Measurements from ENCODE around the gene RBM11. TPM values are rescaled to one million over a fixed set of nuclear protein-coding genes. Genes with fewer than 3 reads are reported as not detected.

RBM11 gene
- total RNA-seq, 6 donors from 2014 or later: 1.2 to 5.4 (median 1.7) TPM

DNA sequence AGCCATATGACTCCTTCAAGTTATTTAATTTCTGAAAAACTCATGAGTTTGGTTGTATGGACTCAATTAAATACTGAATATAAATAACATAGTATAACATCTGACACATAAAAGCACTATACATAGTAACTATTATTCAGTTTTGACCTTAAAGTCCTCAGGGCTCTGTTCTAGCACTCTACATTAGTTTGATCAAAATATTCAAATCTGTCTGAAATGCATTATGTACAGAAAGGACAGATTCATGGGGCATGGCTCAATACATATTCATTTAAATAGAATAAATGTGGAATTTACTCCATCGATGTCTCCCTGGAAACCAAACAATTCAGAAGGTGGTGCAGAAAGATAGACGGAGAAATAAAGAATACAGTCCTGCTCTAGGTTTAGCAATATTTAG, 49.1 kb downstream of the RBM11 start:
- no peaks in the 10 kb centered on the region for H3K27me3 ChIP-seq
- H3K9me3 ChIP-seq: no peaks in the 10 kb centered on the region
- DNase-seq (no peak), ATAC-seq (ENCODE audit: low FRiP score in 2 of 2) (no peak)
- 88 to 93% methylated on average over 2 of the region's 2 CpGs for WGBS, 2 donors
- H3K4me1 ChIP-seq: no peaks in the 10 kb centered on the region
- no peak for TF ChIP-seq EP300 (IDR thresholded peaks at IDR 0.05)
- no peak for TF ChIP-seq POLR2AphosphoS5 (IDR thresholded peaks at IDR 0.05)
- TF ChIP-seq POLR2A (IDR thresholded peaks at IDR 0.05): no peak
- TF ChIP-seq, protein P1, sequence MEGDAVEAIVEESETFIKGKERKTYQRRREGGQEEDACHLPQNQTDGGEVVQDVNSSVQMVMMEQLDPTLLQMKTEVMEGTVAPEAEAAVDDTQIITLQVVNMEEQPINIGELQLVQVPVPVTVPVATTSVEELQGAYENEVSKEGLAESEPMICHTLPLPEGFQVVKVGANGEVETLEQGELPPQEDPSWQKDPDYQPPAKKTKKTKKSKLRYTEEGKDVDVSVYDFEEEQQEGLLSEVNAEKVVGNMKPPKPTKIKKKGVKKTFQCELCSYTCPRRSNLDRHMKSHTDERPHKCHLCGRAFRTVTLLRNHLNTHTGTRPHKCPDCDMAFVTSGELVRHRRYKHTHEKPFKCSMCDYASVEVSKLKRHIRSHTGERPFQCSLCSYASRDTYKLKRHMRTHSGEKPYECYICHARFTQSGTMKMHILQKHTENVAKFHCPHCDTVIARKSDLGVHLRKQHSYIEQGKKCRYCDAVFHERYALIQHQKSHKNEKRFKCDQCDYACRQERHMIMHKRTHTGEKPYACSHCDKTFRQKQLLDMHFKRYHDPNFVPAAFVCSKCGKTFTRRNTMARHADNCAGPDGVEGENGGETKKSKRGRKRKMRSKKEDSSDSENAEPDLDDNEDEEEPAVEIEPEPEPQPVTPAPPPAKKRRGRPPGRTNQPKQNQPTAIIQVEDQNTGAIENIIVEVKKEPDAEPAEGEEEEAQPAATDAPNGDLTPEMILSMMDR (IDR thresholded peaks at IDR 0.05): no peak
- H3K36me3 ChIP-seq: no peaks in the 10 kb centered on the region
- H3K4me3 ChIP-seq: no peak overlapping the region
- H3K27ac ChIP-seq: no peak overlapping the region

DNA sequence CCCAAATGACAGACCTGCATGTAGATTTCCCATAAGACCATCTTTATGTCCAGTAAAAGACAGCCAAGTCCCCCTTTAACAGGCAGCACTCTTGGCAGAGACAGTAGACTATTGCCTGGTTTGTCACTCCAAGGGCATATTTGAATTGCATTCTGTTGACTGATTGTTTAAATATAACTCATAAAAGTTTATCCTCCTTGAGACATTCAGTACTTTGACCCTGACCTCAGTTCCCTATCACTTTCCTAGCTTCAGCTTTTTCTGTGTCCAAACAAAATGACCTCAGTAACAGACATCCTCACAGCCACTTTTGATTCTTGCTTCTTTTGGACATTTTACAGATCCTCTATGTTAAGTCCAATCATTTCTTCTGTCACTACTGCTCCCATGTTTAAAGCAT, 51.1 kb downstream of the RBM11 start:
- ATAC-seq (ENCODE audit: low FRiP score in 2 of 2) (no peak), DNase-seq (no peak)
- TF ChIP-seq POLR2A (IDR thresholded peaks at IDR 0.05) (no peak), EP300 (IDR thresholded peaks at IDR 0.05) (no peak), POLR2AphosphoS5 (IDR thresholded peaks at IDR 0.05) (no peak)
- TF ChIP-seq, protein P1 (IDR thresholded peaks at IDR 0.05): no peak
- Histone ChIP-seq H3K9me3 (no peaks in the 10 kb centered on the region), H3K4me3 (no peak overlapping the region), H3K27ac (no peak overlapping the region), H3K4me1 (no peaks in the 10 kb centered on the region), H3K27me3 (no peaks in the 10 kb centered on the region), H3K36me3 (no peaks in the 10 kb centered on the region)

DNA sequence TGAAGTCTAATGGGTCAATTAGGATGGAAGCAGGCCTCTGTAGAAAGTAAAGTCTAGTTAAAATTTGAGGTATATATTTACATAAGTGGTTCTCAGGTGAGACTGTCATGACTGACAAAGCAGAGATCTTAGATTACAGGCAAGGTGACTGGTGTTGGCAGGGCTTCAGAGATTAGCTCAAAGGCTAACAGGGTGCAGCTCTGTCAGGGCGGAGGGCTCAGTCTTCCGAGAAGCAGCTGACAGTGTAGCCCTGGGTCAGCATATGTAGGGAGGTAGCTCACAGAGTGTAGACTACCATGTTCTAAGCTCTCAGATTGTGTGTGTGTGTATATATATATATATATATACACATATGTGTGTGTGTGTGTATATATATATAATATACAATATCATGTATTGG, 54.7 kb downstream of the RBM11 start:
- TF ChIP-seq POLR2A (IDR thresholded peaks at IDR 0.05): no peak
- TF ChIP-seq, protein P1 (IDR thresholded peaks at IDR 0.05): no peak
- TF ChIP-seq EP300 (IDR thresholded peaks at IDR 0.05): no peak
- TF ChIP-seq POLR2AphosphoS5 (IDR thresholded peaks at IDR 0.05): no peak
- Histone ChIP-seq H3K27ac (no peak overlapping the region), H3K4me3 (no peak overlapping the region), H3K9me3 (no peaks in the 10 kb centered on the region), H3K4me1 (peaks cover 0 to 14% (median 0%) of the 10 kb centered on the region in 4 donors), H3K27me3 (no peaks in the 10 kb centered on the region), H3K36me3 (no peaks in the 10 kb centered on the region)
- WGBS, 2 donors: 89 to 94% methylated on average over 2 of the region's 2 CpGs
- no peak for DNase-seq
- ATAC-seq (ENCODE audit: low FRiP score in 2 of 2): no peak

DNA sequence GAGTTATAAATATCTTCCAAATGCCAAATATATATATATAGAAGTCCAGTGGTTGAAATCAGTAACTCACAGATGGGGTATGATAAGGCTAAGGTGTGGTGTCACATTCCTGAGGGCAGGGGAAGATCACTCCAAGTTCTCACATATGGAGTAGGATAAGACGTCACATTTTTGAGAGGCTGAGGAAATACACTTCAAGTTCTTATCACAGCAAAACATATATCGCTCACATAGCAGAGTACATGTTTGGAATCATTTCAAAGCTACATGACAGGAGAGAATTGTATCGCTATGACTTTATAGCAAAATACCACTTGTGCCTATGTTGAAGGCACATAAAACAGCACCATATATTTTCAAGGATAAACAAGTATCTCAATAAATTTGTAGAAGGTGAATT, 55.1 kb downstream of the RBM11 start:
- no peak for TF ChIP-seq EP300 (IDR thresholded peaks at IDR 0.05)
- TF ChIP-seq, protein P1 (IDR thresholded peaks at IDR 0.05): no peak
- TF ChIP-seq POLR2AphosphoS5 (IDR thresholded peaks at IDR 0.05): no peak
- TF ChIP-seq POLR2A (IDR thresholded peaks at IDR 0.05): no peak
- Histone ChIP-seq H3K4me3 (no peak overlapping the region), H3K36me3 (no peaks in the 10 kb centered on the region), H3K9me3 (no peaks in the 10 kb centered on the region), H3K4me1 (peaks cover 0 to 14% (median 0%) of the 10 kb centered on the region in 4 donors), H3K27ac (no peak overlapping the region), H3K27me3 (no peaks in the 10 kb centered on the region)
- DNase-seq (no peak), ATAC-seq (ENCODE audit: low FRiP score in 2 of 2) (peak in 1 of 2 donors; percentile 54)
- WGBS, 2 donors: 51 to 67% methylated on average over 3 of the region's 3 CpGs

DNA sequence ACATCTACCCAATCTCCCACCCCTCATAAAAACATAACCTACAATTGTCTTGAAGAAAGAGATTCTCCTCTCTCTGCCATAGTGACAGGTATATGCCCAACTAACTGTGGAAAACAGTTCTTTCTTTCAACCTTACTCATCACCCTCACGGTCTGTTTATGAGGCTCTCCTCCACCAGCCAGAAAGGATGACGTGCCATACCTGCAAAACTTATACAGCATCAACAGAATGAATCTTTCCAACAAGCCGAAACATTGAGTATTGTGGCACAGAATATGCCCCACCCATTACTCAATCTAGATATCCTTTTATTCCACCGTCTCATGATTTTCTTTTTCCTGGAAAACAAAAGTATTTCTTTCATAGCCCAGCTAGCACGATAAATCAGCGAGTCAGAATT, 55.7 kb downstream of the RBM11 start:
- 70 to 78% methylated on average over 6 of the region's 6 CpGs for WGBS, 2 donors
- Histone ChIP-seq H3K4me3 (no peak overlapping the region), H3K4me1 (peaks cover 0 to 14% (median 0%) of the 10 kb centered on the region in 4 donors), H3K27me3 (no peaks in the 10 kb centered on the region), H3K27ac (no peak overlapping the region), H3K9me3 (no peaks in the 10 kb centered on the region), H3K36me3 (no peaks in the 10 kb centered on the region)
- ATAC-seq (ENCODE audit: low FRiP score in 2 of 2) (no peak), DNase-seq (no peak)
- TF ChIP-seq EP300 (IDR thresholded peaks at IDR 0.05) (no peak), POLR2A (IDR thresholded peaks at IDR 0.05) (no peak), POLR2AphosphoS5 (IDR thresholded peaks at IDR 0.05) (no peak)
- TF ChIP-seq, protein P1 (IDR thresholded peaks at IDR 0.05): no peak

Data from upper lobe of left lung (tissue), 6 donors.